Suprapubic skin (tissue), 4 donors: ENCODE results near the gene IRX4. TPM values are rescaled to one million over a fixed set of nuclear protein-coding genes. Genes with fewer than 3 reads are reported as not detected.

Experiments used
- DNase-seq, 2 donors: peaks; one replicate each; pipeline ENCODE4 v3.0.0-alpha.2; 2019; ENCODE audit warnings: low spot score in 2 of 2
- H3K27ac ChIP-seq: fragments of 200-600 bp; sonication (generic); one replicate; pipeline ENCODE4 v1.5.1; 2019
- H3K27me3 ChIP-seq: fragments of 200-600 bp; sonication (generic); one replicate; pipeline ENCODE4 v1.5.1; 2019
- H3K36me3 ChIP-seq: fragments of 200-600 bp; sonication (generic); one replicate; pipeline ENCODE4 v1.5.1; 2019
- H3K4me1 ChIP-seq: fragments of 200-600 bp; sonication (generic); one replicate; pipeline ENCODE4 v1.5.1; 2019
- H3K4me3 ChIP-seq: fragments of 200-600 bp; sonication (generic); one replicate; pipeline ENCODE4 v1.5.1; 2019; ENCODE audit warnings: mild to moderate bottlenecking
- H3K9me3 ChIP-seq: fragments of 200-600 bp; sonication (generic); one replicate; pipeline ENCODE4 v1.5.1; 2019
- CTCF ChIP-seq, 2 donors: fragments of 200-600 bp in 1 of 2; fragments of 450-650 bp in 1 of 2; sonication (generic) in 1 of 2; IDR thresholded peaks; one replicate each; pipeline ENCODE4 v1.5.1; 2016 to 2019; ENCODE audit warnings: antibody characterized with exemption in 2 of 2, mild to moderate bottlenecking in 1 of 2, moderate library complexity in 1 of 2
- EP300 ChIP-seq: sonication (generic); formaldehyde crosslinking; IDR thresholded peaks from one replicate; pipeline ENCODE4 v1.6.1; 2017; ENCODE audit warnings: antibody characterized with exemption
- POLR2A ChIP-seq, 2 donors: fragments of 450-650 bp; IDR thresholded peaks; one replicate each; pipeline ENCODE4 v1.6.1; 2017; ENCODE audit warnings: antibody characterized with exemption in 2 of 2, mild to moderate bottlenecking in 2 of 2, moderate library complexity in 2 of 2
- POLR2AphosphoS5 ChIP-seq, 3 donors: sonication (generic); formaldehyde crosslinking; IDR thresholded peaks; one replicate each; pipeline ENCODE4 v1.6.1; 2017; ENCODE audit warnings: antibody characterized with exemption in 3 of 3
- WGBS: methylation state at CpG from one replicate; pipeline ENCODE4 v1.1.5; 2018; 5-methylcytosine and 5-hydroxymethylcytosine counted together
- total RNA-seq, 4 donors: library from RNA; depleted of rRNA; stranded (reverse); fragments of >200 nt; gene quantifications; one replicate each; pipeline ENCODE4 v1.1.0, GENCODE V29; 2016

The IRX4 gene
- total RNA-seq, 4 donors from 2014 or later: 20.3 to 45.9 (median 33.5) TPM

GRCh38 chr5:1875843-1876659 is 6.7 kb downstream of the IRX4 start:
- no peak for DNase-seq
- peaks cover 22% of the 10 kb centered on the region for H3K4me1 ChIP-seq
- no peaks in the 10 kb centered on the region for H3K9me3 ChIP-seq
- no peak overlapping the region for H3K27ac ChIP-seq
- H3K4me3 ChIP-seq: peak overlapping the region; percentile 14
- WGBS: 40% methylated on average over 29 of the region's 61 CpGs
- no peak for TF ChIP-seq EP300
- H3K27me3 ChIP-seq: peaks cover 94% of the 10 kb centered on the region
- H3K36me3 ChIP-seq: peaks cover 29% of the 10 kb centered on the region

- peaks cover 88% of the 10 kb centered on the region for H3K27me3 ChIP-seq
- H3K36me3 ChIP-seq: peaks cover 28% of the 10 kb centered on the region
- no peak for TF ChIP-seq POLR2AphosphoS5 (IDR thresholded peaks at IDR 0.05)
- no peak for TF ChIP-seq CTCF (IDR thresholded peaks at IDR 0.05)
- no peak for TF ChIP-seq POLR2A (IDR thresholded peaks at IDR 0.05)
- no peak for TF ChIP-seq EP300
- H3K4me1 ChIP-seq: peaks cover 22% of the 10 kb centered on the region
- no peak for DNase-seq
- peak overlapping the region; percentile 14 for H3K4me3 ChIP-seq
- no peaks in the 10 kb centered on the region for H3K9me3 ChIP-seq
- WGBS: 34% methylated on average over 17 of the region's 36 CpGs
- H3K27ac ChIP-seq: no peak overlapping the region
Observed at GRCh38 chr5:1875281-1875842, 7.4 kb downstream of the IRX4 start.

GRCh38 chr5:1874771-1875220 is 7.9 kb downstream of the IRX4 start:
- Histone ChIP-seq H3K4me1 (peaks cover 22% of the 10 kb centered on the region), H3K27me3 (peaks cover 82% of the 10 kb centered on the region), H3K9me3 (no peaks in the 10 kb centered on the region), H3K4me3 (no peak overlapping the region), H3K27ac (no peak overlapping the region), H3K36me3 (peaks cover 22% of the 10 kb centered on the region)
- WGBS: 35% methylated on average over 36 of the region's 36 CpGs
- TF ChIP-seq CTCF (IDR thresholded peaks at IDR 0.05) (no peak), POLR2AphosphoS5 (IDR thresholded peaks at IDR 0.05) (no peak), POLR2A (IDR thresholded peaks at IDR 0.05) (no peak), EP300 (no peak)
- DNase-seq: no peak

- Histone ChIP-seq H3K27ac (no peak overlapping the region), H3K36me3 (peaks cover 17% of the 10 kb centered on the region), H3K4me3 (no peak overlapping the region), H3K4me1 (peaks cover 22% of the 10 kb centered on the region), H3K9me3 (no peaks in the 10 kb centered on the region), H3K27me3 (peaks cover 77% of the 10 kb centered on the region)
- WGBS: 29% methylated on average over 10 of the region's 10 CpGs
- TF ChIP-seq CTCF (IDR thresholded peaks at IDR 0.05): no peak
- no peak for TF ChIP-seq POLR2A (IDR thresholded peaks at IDR 0.05)
- no peak for TF ChIP-seq POLR2AphosphoS5 (IDR thresholded peaks at IDR 0.05)
- TF ChIP-seq EP300: no peak
- no peak for DNase-seq
Observed at GRCh38 chr5:1874348-1874747, 8.4 kb downstream of the IRX4 start.

- TF ChIP-seq EP300 (no peak), POLR2A (IDR thresholded peaks at IDR 0.05) (no peak), POLR2AphosphoS5 (IDR thresholded peaks at IDR 0.05) (no peak), CTCF (IDR thresholded peaks at IDR 0.05) (no peak)
- no peaks in the 10 kb centered on the region for H3K9me3 ChIP-seq
- H3K4me1 ChIP-seq: peaks cover 22% of the 10 kb centered on the region
- H3K36me3 ChIP-seq: peaks cover 12% of the 10 kb centered on the region
- no peak overlapping the region for H3K4me3 ChIP-seq
- peaks cover 72% of the 10 kb centered on the region for H3K27me3 ChIP-seq
- WGBS: 48% methylated on average over 13 of the region's 13 CpGs
- no peak overlapping the region for H3K27ac ChIP-seq
- DNase-seq: no peak
Observed at GRCh38 chr5:1873243-1873959, 9.3 kb downstream of the IRX4 start.
